HepG2 (cell line): Measurements from ENCODE around the gene THOC5.

Source experiments
- ARHGAP35 ChIP-seq: sonication (generic); formaldehyde crosslinking; IDR thresholded peaks from 2 replicates; pipeline ENCODE4 v1.9.0; 2022; ENCODE audit warnings: mild to moderate bottlenecking, inconsistent platforms, moderate library complexity, missing genetic modification reagents, borderline replicate concordance
- CHD2 ChIP-seq: IDR thresholded peaks from 2 replicates; pipeline ENCODE4 v1.6.1; 2011; ENCODE audit warnings: low read depth, low read length, improper control_type of control experiment
- DNMT1 ChIP-seq: sonication (generic); formaldehyde crosslinking; IDR thresholded peaks from 2 replicates; pipeline ENCODE4 v1.5.1; 2020; ENCODE audit warnings: mild to moderate bottlenecking, missing genetic modification reagents
- ESRRA ChIP-seq: sonication (generic); formaldehyde crosslinking; IDR thresholded peaks from 2 replicates; pipeline ENCODE4 v1.5.1; 2020; ENCODE audit warnings: mild to moderate bottlenecking, low read depth, missing genetic modification reagents
- JUN ChIP-seq: sonication (generic); formaldehyde crosslinking; IDR thresholded peaks from 2 replicates; pipeline ENCODE4 v1.4.0; 2020; ENCODE audit warnings: mild to moderate bottlenecking, missing genetic modification reagents
- MAZ ChIP-seq, 2 experiments: sonication (generic) in 1 of 2; formaldehyde crosslinking in 1 of 2; IDR thresholded peaks; 2 replicates each; pipeline versions ENCODE4 v1.5.0 to v1.6.1; 2012 to 2020; ENCODE audit warnings: low read depth in 2 of 2, mild to moderate bottlenecking in 2 of 2, borderline replicate concordance in 1 of 2, improper control_type of control experiment in 1 of 2, low read length in 1 of 2, missing genetic modification reagents in 1 of 2, moderate library complexity in 1 of 2
- MEIS1 ChIP-seq: sonication (generic); formaldehyde crosslinking; IDR thresholded peaks from 2 replicates; pipeline ENCODE4 v1.9.0; 2021; ENCODE audit warnings: mild to moderate bottlenecking, missing genetic modification reagents, moderate library complexity, borderline replicate concordance
- NR1H2 ChIP-seq: sonication (generic); formaldehyde crosslinking; IDR thresholded peaks from 2 replicates; pipeline ENCODE4 v1.8.1; 2022; ENCODE audit warnings: low read depth, missing genetic modification reagents, borderline replicate concordance
- SMAD3 ChIP-seq: sonication (generic); formaldehyde crosslinking; IDR thresholded peaks from 2 replicates; pipeline ENCODE4 v1.4.0; 2020; ENCODE audit warnings: missing genetic modification reagents
- SUZ12 ChIP-seq: fragments of 150-350 bp; IDR thresholded peaks from 2 replicates; pipeline ENCODE4 v1.6.1; 2014; ENCODE audit warnings: low read depth, low read length
- TF ChIP-seq, protein P1 (sequence below): sonication (generic); formaldehyde crosslinking; IDR thresholded peaks from 2 replicates; pipeline ENCODE4 v1.4.0; 2020; ENCODE audit warnings: mild to moderate bottlenecking, missing genetic modification reagents

- no peak for TF ChIP-seq NR1H2 (CRISPR knock-in tag)
- TF ChIP-seq SMAD3 (CRISPR knock-in tag), result no peak
- TF ChIP-seq CHD2, result no peak
- no peak for TF ChIP-seq ARHGAP35 (CRISPR knock-in tag)
- TF ChIP-seq, protein P1, sequence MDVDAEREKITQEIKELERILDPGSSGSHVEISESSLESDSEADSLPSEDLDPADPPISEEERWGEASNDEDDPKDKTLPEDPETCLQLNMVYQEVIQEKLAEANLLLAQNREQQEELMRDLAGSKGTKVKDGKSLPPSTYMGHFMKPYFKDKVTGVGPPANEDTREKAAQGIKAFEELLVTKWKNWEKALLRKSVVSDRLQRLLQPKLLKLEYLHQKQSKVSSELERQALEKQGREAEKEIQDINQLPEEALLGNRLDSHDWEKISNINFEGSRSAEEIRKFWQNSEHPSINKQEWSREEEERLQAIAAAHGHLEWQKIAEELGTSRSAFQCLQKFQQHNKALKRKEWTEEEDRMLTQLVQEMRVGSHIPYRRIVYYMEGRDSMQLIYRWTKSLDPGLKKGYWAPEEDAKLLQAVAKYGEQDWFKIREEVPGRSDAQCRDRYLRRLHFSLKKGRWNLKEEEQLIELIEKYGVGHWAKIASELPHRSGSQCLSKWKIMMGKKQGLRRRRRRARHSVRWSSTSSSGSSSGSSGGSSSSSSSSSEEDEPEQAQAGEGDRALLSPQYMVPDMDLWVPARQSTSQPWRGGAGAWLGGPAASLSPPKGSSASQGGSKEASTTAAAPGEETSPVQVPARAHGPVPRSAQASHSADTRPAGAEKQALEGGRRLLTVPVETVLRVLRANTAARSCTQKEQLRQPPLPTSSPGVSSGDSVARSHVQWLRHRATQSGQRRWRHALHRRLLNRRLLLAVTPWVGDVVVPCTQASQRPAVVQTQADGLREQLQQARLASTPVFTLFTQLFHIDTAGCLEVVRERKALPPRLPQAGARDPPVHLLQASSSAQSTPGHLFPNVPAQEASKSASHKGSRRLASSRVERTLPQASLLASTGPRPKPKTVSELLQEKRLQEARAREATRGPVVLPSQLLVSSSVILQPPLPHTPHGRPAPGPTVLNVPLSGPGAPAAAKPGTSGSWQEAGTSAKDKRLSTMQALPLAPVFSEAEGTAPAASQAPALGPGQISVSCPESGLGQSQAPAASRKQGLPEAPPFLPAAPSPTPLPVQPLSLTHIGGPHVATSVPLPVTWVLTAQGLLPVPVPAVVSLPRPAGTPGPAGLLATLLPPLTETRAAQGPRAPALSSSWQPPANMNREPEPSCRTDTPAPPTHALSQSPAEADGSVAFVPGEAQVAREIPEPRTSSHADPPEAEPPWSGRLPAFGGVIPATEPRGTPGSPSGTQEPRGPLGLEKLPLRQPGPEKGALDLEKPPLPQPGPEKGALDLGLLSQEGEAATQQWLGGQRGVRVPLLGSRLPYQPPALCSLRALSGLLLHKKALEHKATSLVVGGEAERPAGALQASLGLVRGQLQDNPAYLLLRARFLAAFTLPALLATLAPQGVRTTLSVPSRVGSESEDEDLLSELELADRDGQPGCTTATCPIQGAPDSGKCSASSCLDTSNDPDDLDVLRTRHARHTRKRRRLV, result no peak
- TF ChIP-seq ESRRA (CRISPR knock-in tag), result no peak
- TF ChIP-seq DNMT1 (CRISPR knock-in tag), result no peak
- TF ChIP-seq MEIS1 (CRISPR knock-in tag), result no peak
- TF ChIP-seq MAZ (IDR thresholded peaks at IDR 0.05; ENCODE audit: borderline replicate concordance, low read depth, low read length), result no peak
- TF ChIP-seq MAZ (CRISPR knock-in tag; IDR thresholded peaks at IDR 0.05; ENCODE audit: low read depth), result no peak
- no peak for TF ChIP-seq SUZ12
- TF ChIP-seq JUN (CRISPR knock-in tag), result no peak
Observed at GRCh38 chr22:29485448-29485847, 68.1 kb downstream of the THOC5 start.
